Naive thymus-derived CD8-positive, alpha-beta T cell (primary cell): ENCODE results near the gene MISP. TPM values are rescaled to one million over a fixed set of nuclear protein-coding genes. Genes with fewer than 3 reads are reported as not detected.

Source experiments
- ATAC-seq, 2 donors: fragments of 150-1000 bp; cut with Tn5 transposase in 1 of 2; sonication (Bioruptor Pico), chemical (Tn5 transposase) in 1 of 2; 1 replicate in 1 of 2; 2 replicates in 1 of 2; pipeline ENCODE4 v1.10.0; 2021; ENCODE audit warnings: mild to moderate bottlenecking in 2 of 2, moderate library complexity in 2 of 2
- POLR2A ChIA-PET: fragments of 350-600 bp; sonication (Branson Sonifier 250); formaldehyde crosslinking; loops from one replicate; lab custom pipeline; 2021; ENCODE audit warnings: antibody characterized with exemption; lab: Charles Lee
- DNase-seq, 10 donors: peaks; one replicate each; pipeline versions ENCODE4 v3.0.0 to v3.0.0-alpha.2; 2020 to 2022
- H3K27ac Mint-ChIP-seq, 10 donors: one replicate each; pipeline ENCODE4 v1.8.0; 2020 to 2022; ENCODE audit warnings: mild to moderate bottlenecking in 10 of 10, mixed read lengths in 10 of 10, moderate library complexity in 4 of 10, inconsistent platforms in 1 of 10
- H3K27me3 Mint-ChIP-seq, 5 donors: one replicate each; pipeline ENCODE4 v1.8.0; 2021 to 2022; ENCODE audit warnings: mixed read lengths in 5 of 5
- H3K36me3 Mint-ChIP-seq, 3 donors: one replicate each; pipeline ENCODE4 v1.8.0; 2020 to 2022; ENCODE audit warnings: mixed read lengths in 3 of 3, mild to moderate bottlenecking in 2 of 3, inconsistent platforms in 1 of 3
- H3K4me1 Mint-ChIP-seq, 4 donors: one replicate each; pipeline ENCODE4 v1.8.0; 2021 to 2022; ENCODE audit warnings: mixed read lengths in 4 of 4
- H3K4me3 Mint-ChIP-seq, 10 donors: one replicate each; pipeline ENCODE4 v1.8.0; 2020 to 2022; ENCODE audit warnings: mild to moderate bottlenecking in 10 of 10, mixed read lengths in 10 of 10, moderate library complexity in 6 of 10, inconsistent platforms in 1 of 10
- H3K9me3 Mint-ChIP-seq, 9 donors: one replicate each; pipeline ENCODE4 v1.8.0; 2020 to 2022; ENCODE audit warnings: mixed read lengths in 9 of 9, mild to moderate bottlenecking in 3 of 9, inconsistent platforms in 1 of 9, moderate library complexity in 1 of 9
- polyA plus RNA-seq, 3 donors: library from polyadenylated mRNA; unstranded; fragments of 300-500 nt; fragmentation: Illumina TruSeq; gene quantifications; one replicate each; pipeline ENCODE4 v1.2.3, GENCODE V29; 2021
- total RNA-seq, 8 experiments: library from RNA in 2 of 8; stranded (reverse) in 2 of 8; gene quantifications; one replicate each; pipeline ENCODE4 v1.2.3 and lab custom pipeline; 2021 to 2026

Gene MISP
- total and polyA plus RNA-seq, 5 experiments from 2014 or later = not detected

DNA sequence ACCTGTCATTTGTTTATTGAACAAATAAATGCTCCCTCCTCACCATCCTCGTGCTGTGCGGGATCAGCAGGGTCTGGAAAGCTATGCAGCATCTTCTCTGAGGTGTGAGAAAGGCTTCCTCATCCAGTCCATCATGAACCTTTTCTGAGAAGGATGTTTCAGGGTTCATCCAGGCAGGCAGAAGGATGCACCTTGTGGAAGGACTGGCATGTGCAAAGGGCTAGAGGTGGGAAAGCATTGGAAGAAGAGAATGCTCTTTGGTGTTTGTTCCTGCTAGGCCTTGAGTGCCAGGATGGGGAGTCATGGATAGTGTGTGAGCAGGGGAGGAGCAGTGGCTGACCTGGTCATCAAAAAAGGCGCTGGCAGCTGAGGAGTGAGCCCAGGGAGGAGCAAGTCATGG, 35.6 kb upstream of the MISP start:
- Mint-ChIP-seq H3K27ac (no peak overlapping the region), H3K27me3 (peaks cover 7 to 46% (median 15%) of the 10 kb centered on the region in 5 donors), H3K4me3 (no peak overlapping the region), H3K4me1 (peaks cover 0 to 2% (median 0%) of the 10 kb centered on the region in 4 donors), H3K36me3 (peaks cover 2 to 9% (median 7%) of the 10 kb centered on the region in 3 donors), H3K9me3 (peaks cover 0 to 10% (median 5%) of the 10 kb centered on the region in 9 donors)
- ATAC-seq = no peak
- DNase-seq = no peak
- POLR2A ChIA-PET = no interaction called here

DNA sequence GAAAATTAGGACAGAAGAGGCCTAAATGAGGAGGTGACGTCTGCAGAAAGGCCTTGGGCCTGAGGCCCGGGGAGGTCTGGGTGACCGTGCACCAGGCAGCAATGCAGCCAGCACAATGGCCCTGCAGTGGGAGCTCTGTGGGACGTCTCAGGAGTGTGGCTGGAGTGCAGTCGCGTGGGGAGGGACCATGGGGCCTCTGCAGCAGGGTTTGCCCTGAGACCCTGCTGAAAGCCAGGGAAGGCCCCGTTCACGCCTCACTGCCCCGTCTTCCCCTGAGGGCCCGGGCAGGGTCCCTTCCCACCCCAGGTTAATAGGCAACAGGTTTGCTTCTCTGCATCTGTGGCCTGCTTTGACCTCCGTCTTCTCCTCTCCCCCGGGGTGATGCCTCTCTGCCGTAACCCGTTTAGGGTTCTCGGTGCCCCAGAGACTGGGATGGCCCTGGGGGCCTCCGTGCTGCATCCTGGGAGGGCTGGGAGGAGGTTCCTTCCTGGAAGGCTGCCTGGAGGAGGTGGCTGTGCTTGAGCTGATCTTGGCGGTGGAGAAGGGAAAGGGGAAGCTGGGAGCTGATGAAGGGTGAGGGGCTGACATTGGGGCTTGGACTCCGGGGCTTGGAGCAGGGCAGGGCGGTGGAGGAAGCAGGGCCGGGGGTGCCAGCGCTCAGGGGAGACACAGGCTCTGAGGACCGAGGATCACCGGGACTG, 32.5 kb upstream of the MISP start:
- no peak for ATAC-seq
- no peak overlapping the region for H3K27ac Mint-ChIP-seq
- peaks cover 2 to 9% (median 7%) of the 10 kb centered on the region in 3 donors for H3K36me3 Mint-ChIP-seq
- H3K4me1 Mint-ChIP-seq = peaks cover 0 to 3% (median 0%) of the 10 kb centered on the region in 4 donors
- DNase-seq = no peak
- H3K9me3 Mint-ChIP-seq = peaks cover 0 to 10% (median 5%) of the 10 kb centered on the region in 9 donors
- POLR2A ChIA-PET = no interaction called here
- peaks cover 1 to 39% (median 15%) of the 10 kb centered on the region in 5 donors for H3K27me3 Mint-ChIP-seq
- no peak overlapping the region for H3K4me3 Mint-ChIP-seq

DNA sequence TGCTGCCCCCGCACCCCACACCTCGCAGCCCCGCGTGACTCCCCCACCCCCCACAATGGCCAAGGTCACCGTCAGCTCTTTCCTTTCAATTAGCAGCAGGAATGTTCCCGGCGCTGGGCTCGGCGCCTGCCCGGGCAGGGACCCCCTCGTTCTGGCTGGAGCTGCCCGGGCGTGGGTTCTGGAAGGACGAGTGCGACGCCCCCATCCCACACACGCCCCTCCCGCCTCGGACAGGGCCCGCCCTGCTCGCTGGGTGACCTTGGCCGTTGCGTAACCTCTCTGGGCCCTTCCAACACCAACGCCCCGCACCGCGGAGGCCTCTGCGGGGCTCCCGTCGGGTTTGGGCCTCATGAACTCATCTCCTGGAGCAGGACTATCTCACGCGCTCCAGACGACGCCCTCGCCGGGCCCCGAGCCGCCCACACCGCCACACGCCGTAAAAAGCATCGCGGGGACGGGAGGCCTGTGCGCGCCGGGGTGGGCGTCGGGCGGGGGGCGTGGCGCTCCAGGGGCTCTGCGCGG, 31.9 kb upstream of the MISP start:
- DNase-seq (no peak), ATAC-seq (no peak)
- POLR2A ChIA-PET = no interaction called here
- Mint-ChIP-seq H3K9me3 (peaks cover 0 to 10% (median 5%) of the 10 kb centered on the region in 9 donors), H3K27ac (no peak overlapping the region), H3K36me3 (peaks cover 2 to 9% (median 7%) of the 10 kb centered on the region in 3 donors), H3K27me3 (peaks cover 1 to 45% (median 15%) of the 10 kb centered on the region in 5 donors), H3K4me1 (peaks cover 0 to 3% (median 0%) of the 10 kb centered on the region in 4 donors), H3K4me3 (no peak overlapping the region)

DNA sequence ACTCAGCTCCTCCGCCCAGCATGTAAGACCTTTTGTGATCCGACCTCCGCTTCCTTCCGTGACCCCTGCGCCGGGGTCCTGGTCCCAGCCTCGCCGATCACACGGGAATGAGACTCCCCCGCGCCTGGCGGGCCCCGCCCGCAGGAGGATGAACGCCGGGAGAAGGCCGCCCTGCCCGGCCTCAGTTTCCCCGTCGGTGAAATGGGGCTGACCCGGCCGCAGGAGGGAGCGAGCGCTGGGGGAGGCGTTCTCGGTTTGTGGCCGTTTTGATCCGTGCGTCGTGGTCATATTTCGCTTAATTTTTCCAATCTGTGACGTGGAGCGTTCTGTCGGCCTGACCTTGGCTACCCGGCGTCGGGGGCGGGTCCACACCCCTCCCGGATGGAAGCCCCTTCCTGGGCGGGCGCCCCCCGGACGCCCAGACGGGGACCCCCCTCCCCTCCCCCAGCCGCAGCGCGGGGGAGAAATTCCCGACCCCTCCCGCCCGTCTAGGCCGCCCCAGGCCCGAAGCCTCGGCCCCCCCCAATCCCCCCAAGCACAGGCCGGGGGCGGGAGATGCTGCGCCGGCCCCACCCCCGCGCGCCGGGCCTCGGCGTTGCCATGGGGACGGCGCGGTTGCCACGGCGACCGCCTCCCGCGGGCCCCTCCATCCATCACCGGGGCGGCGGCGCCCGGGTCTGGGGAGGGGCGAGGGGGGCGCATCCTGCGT, 31.1 kb upstream of the MISP start:
- DNase-seq (peak in 1 of 10 donors; percentile 7), ATAC-seq (peak in 1 of 2 donors; percentile 42)
- POLR2A ChIA-PET = no interaction called here
- Mint-ChIP-seq H3K36me3 (peaks cover 2 to 9% (median 7%) of the 10 kb centered on the region in 3 donors), H3K4me1 (peaks cover 0 to 3% (median 0%) of the 10 kb centered on the region in 4 donors), H3K27me3 (peaks cover 1 to 45% (median 15%) of the 10 kb centered on the region in 5 donors), H3K9me3 (peaks cover 0 to 10% (median 5%) of the 10 kb centered on the region in 9 donors), H3K4me3 (no peak overlapping the region), H3K27ac (no peak overlapping the region)

DNA sequence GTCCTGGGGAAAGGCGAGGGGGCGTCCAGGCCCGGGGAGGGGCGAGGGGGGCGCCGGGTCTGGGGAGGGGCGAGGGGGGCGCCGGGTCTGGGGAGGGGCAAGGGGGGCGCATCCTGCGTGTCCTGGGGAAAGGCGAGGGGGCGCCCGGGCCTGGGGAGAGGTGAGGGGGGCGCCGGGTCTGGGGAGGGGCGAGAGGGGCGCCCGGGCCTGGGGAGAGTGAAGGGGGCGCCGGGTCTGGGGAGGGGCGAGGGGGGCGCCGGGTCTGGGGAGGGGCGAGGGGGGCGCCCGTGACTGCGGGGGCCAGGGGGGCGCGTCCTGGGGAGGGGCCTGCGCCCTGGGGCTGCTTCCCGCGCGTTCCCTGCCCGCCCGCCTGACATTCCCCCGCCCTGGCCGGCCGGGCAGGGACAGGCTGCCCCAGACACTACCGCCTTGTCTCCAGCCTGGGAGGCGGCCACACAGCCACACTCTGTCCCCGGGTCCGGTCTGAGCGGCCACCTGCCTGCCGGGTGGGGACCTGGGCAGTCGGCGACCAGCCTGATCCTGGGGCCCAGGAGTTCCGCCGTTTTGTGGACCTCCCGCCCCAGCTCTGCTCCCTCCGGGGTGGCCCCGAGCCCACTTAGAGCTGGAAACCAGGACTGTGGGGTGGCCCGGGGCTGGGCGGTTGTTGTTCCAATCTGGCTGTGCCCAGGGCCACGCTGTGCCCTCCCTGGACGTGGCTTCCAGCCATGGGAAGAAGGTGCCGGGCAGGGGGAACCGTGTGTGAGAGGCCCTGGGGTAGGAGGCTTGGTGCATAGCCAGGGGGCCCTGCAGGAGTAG, 30.4 kb upstream of the MISP start:
- peaks cover 0 to 4% (median 2%) of the 10 kb centered on the region in 9 donors for H3K9me3 Mint-ChIP-seq
- H3K27me3 Mint-ChIP-seq = peaks cover 1 to 43% (median 11%) of the 10 kb centered on the region in 5 donors
- no peak overlapping the region for H3K4me3 Mint-ChIP-seq
- H3K27ac Mint-ChIP-seq = no peak overlapping the region
- peaks cover 2 to 5% (median 3%) of the 10 kb centered on the region in 3 donors for H3K36me3 Mint-ChIP-seq
- DNase-seq (no peak), ATAC-seq (no peak)
- peaks cover 0 to 3% (median 0%) of the 10 kb centered on the region in 4 donors for H3K4me1 Mint-ChIP-seq
- POLR2A ChIA-PET = no interaction called here

DNA sequence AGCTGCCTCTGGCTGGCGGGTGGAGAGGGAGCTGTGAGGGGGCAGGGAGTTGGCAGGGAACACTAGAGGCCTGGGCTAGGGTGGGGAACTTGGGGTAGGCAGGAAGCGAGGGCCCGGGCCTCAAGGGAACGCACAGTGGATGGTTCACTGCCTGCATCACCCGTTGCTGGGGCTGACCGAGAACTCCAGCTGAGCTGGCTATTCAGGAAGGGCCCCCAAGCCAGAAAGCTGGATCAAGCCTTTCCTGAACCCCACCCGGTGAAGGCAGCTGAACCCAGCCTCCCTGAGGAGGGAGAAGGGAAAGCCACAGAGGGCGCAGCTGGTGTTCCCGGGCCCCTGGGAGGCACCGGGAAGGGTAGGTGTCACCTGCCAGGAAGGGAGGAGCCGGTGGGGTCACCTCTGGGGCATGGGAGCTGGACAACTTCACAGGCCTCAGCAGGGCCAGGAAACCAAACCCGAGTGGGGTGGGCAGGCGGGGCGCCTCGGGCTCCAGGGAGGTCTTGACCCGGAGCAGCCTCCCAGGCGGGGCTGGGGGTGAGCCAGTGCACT, 28.3 kb upstream of the MISP start:
- DNase-seq = no peak
- POLR2A ChIA-PET = no interaction called here
- no peak overlapping the region for H3K4me3 Mint-ChIP-seq
- H3K9me3 Mint-ChIP-seq = no peaks in the 10 kb centered on the region
- peaks cover 0 to 2% (median 2%) of the 10 kb centered on the region in 3 donors for H3K36me3 Mint-ChIP-seq
- H3K27me3 Mint-ChIP-seq = peaks cover 1 to 46% (median 8%) of the 10 kb centered on the region in 5 donors
- no peak overlapping the region for H3K27ac Mint-ChIP-seq
- H3K4me1 Mint-ChIP-seq = peaks cover 0 to 3% (median 0%) of the 10 kb centered on the region in 4 donors
- ATAC-seq = no peak

DNA sequence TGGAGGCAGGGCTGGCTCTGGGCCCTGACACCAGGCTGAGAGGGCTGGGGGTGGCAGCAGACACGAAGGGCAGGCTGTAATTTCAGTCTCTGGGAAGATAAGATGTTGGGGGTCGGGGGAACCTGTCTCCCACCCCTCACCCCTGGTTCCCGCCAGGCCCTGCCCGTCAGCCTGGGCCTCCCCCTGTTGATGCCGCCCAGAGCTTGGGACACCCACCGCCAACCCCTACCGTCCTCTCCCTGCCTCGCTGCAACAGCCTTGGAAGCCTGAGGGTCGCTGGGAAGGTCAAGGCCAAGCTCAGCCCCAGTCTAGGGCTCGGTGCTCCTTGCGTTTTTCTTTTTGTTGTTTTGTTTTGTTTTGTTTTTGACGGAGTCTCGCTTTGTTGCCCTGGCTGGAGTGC, 27.7 kb upstream of the MISP start:
- H3K4me3 Mint-ChIP-seq = no peak overlapping the region
- POLR2A ChIA-PET = no interaction called here

DNA sequence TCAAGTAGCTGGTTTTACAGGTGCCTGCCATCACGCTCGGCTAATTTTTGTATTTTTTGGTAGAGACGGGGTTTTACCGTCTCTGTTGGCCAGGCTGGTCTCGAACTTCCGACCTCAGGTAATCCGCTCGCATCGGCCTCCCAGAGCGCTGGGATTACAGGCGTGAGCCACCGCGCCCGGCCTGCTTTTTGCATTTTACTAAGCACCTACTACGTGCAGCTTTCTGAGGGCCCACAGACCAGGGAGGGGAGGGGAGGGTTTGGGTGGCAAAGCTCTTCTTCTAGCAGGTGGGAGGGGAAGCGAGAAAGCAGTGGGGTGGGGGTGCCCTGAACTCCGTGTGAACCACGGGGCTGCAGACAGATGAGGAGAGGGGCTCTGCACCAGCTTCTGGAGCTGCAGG, 27.2 kb upstream of the MISP start:
- H3K27ac Mint-ChIP-seq = no peak overlapping the region
- POLR2A ChIA-PET = no interaction called here
- DNase-seq = no peak
- no peaks in the 10 kb centered on the region for H3K9me3 Mint-ChIP-seq
- H3K36me3 Mint-ChIP-seq = no peaks in the 10 kb centered on the region
- H3K4me1 Mint-ChIP-seq = peaks cover 0 to 3% (median 0%) of the 10 kb centered on the region in 4 donors
- no peak for ATAC-seq
- H3K4me3 Mint-ChIP-seq = no peak overlapping the region
- H3K27me3 Mint-ChIP-seq = peaks cover 0 to 37% (median 3%) of the 10 kb centered on the region in 5 donors

More for the DNA sequence above, 27.7 kb upstream of the MISP start:
- no peaks in the 10 kb centered on the region for H3K9me3 Mint-ChIP-seq
- H3K36me3 Mint-ChIP-seq = no peaks in the 10 kb centered on the region
- H3K27ac Mint-ChIP-seq = no peak overlapping the region
- H3K4me1 Mint-ChIP-seq = peaks cover 0 to 3% (median 0%) of the 10 kb centered on the region in 4 donors
- DNase-seq (no peak), ATAC-seq (no peak)
- peaks cover 1 to 42% (median 3%) of the 10 kb centered on the region in 5 donors for H3K27me3 Mint-ChIP-seq

DNA sequence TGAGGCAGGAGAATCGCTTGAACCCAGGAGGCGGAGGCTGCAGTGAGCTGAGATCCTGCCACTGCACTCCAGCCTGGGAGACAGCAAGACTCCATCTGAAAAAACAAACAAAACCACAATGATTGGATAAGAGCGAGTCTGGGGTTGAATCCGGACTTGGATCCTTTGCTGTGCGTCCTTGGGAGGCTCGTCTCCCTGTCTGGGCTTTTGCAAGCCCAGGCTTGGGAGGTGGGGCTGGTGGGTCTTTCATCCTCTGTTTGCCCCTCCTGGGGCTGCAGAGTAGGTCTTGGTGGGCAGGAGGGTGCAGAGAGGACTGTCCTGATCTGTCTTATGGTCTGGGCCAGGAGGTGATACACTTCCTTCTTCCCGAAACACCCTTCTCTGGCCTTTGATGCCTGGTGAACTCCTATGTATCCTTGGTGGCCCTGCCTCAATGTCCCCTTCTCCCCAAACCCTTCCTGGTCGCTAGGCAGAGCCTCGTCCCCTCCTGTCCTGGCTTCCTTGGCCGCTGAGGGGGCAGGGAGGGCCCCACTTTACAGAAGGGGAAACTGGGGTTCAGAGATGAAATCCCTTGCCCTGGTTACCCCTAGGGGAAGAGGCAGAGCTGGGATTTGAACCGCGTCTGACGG, 25.3 kb upstream of the MISP start:
- no peaks in the 10 kb centered on the region for H3K9me3 Mint-ChIP-seq
- POLR2A ChIA-PET = interaction anchor here (0.5 kb wide), 1 partner anchor 52 kb away, joined by 7 read pairs; no protein-coding TSS in a partner anchor
- H3K36me3 Mint-ChIP-seq = no peaks in the 10 kb centered on the region
- ATAC-seq = no peak
- DNase-seq = no peak
- H3K27me3 Mint-ChIP-seq = peaks cover 0 to 35% (median 3%) of the 10 kb centered on the region in 5 donors
- peak overlapping the region in 1 of 10 donors; percentile 18 for H3K27ac Mint-ChIP-seq
- no peak overlapping the region for H3K4me3 Mint-ChIP-seq
- peaks cover 0 to 3% (median 0%) of the 10 kb centered on the region in 4 donors for H3K4me1 Mint-ChIP-seq

DNA sequence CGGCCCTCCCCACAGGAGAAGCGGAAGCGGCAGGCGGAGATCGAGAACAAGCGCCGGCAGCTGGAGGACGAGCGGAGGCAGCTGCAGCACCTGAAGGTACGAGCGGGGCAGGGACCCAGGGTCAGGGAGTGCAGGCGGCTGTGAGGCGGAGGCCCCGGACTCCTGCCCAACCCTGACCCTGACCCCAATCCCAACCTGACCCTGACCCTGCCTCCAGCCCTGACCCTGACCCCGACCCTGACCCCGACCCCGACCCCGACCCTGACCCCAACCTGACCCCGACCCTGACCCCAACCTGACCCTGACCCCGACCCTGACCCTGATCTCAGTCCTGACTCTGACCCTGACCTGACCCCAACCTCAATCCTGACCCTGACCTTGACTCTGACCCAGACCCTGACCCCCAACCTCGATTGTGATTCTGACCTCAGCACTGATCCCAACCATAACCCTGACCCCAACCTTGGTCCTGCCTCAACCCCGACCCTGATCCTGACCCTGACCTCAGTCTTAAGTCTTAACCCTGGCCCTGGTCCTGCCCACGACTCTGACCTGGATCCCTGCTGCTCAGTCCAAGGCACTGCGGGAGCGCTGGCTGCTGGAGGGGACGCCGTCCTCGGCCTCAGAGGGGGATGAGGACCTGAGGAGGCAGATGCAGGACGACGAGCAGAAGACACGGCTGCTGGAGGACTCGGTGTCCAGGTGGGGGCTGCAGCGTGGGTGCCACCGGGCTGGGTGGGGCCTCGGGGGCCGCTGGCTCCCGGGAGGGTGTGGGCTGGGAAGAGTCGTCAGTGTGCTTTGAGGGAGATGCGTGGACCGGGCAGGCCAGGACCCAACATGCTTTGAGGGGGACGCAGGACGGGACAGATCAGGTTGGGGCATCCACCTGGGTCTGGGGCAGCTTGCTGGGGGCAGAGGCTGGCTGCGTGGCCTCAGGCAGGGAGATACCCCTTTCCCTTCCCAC, 23.6 kb upstream of the MISP start:
- POLR2A ChIA-PET = no interaction called here
- ATAC-seq = no peak

DNA sequence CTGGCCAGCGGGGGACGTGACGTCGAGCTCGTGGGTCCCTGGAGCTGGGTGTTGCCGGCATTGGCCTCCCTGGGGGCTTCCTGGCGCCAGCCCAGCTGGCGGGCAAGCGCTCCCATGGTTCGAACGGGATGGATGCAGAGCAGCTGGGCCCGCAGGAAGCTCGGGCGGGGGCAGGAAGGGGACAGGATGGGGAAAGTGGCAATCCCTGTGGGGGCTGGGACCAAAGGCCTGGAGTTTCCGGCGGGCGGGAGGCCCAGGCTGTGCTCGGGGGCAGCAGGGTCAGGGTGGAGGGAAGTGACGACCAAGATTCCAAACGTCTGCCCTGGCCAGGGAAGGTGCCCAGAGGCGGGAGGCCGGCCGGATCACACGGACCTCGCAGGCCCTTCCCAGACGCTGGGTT, 22.9 kb upstream of the MISP start:
- Mint-ChIP-seq H3K27ac (peak overlapping the region in 1 of 10 donors; percentile 18), H3K27me3 (peaks cover 0 to 27% (median 0%) of the 10 kb centered on the region in 5 donors), H3K4me3 (no peak overlapping the region), H3K4me1 (peaks cover 0 to 5% (median 0%) of the 10 kb centered on the region in 4 donors), H3K9me3 (no peaks in the 10 kb centered on the region), H3K36me3 (no peaks in the 10 kb centered on the region)
- POLR2A ChIA-PET = no interaction called here
- no peak for ATAC-seq
- DNase-seq = no peak

More for the DNA sequence above, 23.6 kb upstream of the MISP start:
- peak overlapping the region in 1 of 10 donors; percentile 24 for H3K27ac Mint-ChIP-seq
- H3K9me3 Mint-ChIP-seq = no peaks in the 10 kb centered on the region
- peaks cover 0 to 30% (median 0%) of the 10 kb centered on the region in 5 donors for H3K27me3 Mint-ChIP-seq
- no peak overlapping the region for H3K4me3 Mint-ChIP-seq
- H3K4me1 Mint-ChIP-seq = peaks cover 0 to 3% (median 0%) of the 10 kb centered on the region in 4 donors
- no peaks in the 10 kb centered on the region for H3K36me3 Mint-ChIP-seq
- no peak for DNase-seq
